Measurements from ENCODE around the gene NRIP1.

NRIP1 gene

DNA sequence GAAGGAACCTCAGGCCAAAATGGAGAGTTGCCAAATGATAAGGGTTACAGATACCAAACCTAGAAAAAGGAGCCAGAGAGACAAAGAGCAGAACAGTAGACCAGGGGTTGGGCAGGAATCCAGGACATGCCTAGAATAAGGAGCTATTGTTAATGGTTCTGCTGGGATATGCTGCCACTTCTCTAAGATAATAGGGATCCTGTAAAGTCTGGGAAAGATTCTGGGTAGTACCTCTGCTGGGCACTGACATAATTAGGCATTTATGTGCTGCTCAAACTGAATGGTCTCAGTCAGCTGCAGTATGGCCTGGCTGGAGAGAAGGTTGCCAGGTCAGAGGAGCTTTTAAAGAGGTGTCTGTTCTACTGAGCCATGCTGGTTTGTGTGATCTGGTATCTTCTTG is 19.9 kb upstream of the NRIP1 start:
- no peak overlapping the region for H3K4me3 ChIP-seq (ENCODE audit: low read length)
- no peak for TF ChIP-seq ZNF274 (IDR thresholded peaks at IDR 0.05; ENCODE audit: low read depth, low read length)

DNA sequence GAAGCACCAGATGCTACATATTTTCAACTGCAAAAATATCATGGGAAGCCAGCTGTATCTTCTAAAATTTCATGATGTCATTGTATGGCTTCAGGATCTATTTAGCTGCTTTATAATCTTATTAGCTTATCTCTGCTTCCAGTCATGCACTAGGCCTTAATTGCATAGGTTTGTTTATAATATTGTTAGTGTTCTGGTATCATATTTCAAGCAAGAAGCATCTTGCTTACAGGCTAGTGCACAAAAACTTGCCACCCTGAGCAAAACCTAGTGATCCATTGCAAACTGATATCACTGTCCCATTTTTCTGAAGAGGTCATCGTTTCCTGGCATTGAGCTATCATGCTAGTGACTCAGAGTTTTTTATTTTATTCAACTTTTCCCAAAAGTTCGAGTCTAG is 15.7 kb upstream of the NRIP1 start:
- no peak overlapping the region for H3K4me3 ChIP-seq (ENCODE audit: low read length)

DNA sequence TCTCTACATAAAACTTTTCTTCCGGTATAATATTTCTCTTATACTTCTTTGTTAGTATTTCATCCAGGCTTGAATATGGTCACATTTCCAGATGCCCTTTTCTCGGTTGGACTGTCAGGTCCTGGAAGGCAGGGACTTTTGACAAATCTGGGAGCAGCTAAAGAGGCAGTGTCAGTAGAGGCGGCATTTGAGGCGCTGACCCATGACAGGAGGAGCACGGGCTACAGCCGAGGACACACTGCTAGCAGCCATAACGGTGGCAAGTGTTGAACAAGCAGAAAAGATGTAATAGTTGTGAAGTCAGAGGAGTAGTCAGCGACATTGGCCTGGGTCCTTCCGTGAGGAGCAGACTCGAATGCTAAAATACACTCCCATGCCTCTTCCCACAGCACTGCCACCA is 14.5 kb upstream of the NRIP1 start:
- H3K4me3 ChIP-seq (ENCODE audit: low read length): no peak overlapping the region
- TF ChIP-seq ZNF274 (IDR thresholded peaks at IDR 0.05; ENCODE audit: low read depth, low read length): no peak

More for the DNA sequence above, 15.7 kb upstream of the NRIP1 start:
- no peak for TF ChIP-seq ZNF274 (IDR thresholded peaks at IDR 0.05; ENCODE audit: low read depth, low read length)

DNA sequence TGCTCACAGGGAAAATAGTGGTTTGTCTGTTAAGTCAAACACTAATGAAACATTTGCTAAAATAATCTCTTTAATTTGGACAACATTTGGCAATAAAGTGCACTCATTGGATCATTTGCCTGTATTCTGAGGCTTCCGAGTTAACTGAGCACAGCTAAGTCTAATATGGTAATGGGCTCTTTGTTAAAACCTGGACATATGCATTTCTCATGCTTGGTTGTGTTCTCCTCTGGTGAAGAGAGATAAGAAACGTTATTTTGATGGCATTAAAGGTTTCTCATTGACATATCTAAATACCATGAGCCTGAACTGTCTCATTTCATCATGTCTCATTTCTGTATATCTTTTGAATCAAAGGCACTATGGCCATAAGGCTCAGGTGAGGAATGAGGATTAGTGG is 13.4 kb upstream of the NRIP1 start:
- no peak for TF ChIP-seq ZNF274 (IDR thresholded peaks at IDR 0.05; ENCODE audit: low read depth, low read length)
- no peak overlapping the region for H3K4me3 ChIP-seq (ENCODE audit: low read length)

DNA sequence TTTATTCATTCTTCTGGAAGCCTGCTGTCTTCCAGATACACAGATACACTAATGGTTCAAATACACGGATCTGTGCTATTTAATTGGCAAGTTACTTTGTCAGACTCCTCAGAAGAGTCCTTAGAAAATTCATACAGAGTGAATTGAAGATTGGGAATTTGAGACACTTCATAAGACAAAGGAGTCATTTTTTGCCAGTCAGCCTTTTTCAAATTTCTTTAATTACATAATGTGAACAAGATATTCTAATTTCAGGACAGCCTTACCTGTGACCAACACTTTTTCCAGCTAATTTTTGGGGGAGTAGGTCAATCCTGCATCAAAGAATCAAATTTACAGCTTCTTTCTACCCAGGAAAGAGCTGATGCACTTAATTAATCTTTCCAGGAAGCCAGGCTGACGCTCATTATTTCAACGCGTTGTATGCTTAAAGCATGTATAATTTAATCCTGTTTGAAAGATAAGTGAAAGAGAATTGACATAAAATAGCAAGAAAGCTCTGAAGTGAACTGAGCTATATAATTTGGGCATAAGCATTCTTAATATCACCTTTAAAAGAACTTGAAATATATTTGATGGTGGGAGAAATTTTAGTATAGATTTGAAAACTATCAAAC is 12.8 kb upstream of the NRIP1 start:
- H3K4me3 ChIP-seq (ENCODE audit: low read length): no peak overlapping the region
- no peak for TF ChIP-seq ZNF274 (IDR thresholded peaks at IDR 0.05; ENCODE audit: low read depth, low read length)

DNA sequence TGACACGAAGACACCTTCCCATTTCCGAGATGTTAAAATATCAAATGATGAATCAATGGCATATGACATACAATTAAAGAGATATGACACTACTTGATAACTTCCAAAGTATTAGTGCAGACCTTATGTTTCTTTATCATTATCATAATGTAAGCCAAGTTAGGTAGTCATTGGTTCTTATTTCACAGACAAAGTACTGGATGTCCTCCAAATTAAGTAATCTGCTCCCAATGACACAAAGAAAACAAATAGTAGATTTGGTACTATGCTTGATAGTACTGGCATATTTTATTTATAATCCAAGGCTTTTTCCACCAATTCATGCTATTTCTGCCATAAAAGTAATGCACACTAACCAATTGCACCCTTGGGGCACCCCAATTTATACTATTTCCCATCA is 11.9 kb upstream of the NRIP1 start:
- no peak for TF ChIP-seq ZNF274 (IDR thresholded peaks at IDR 0.05; ENCODE audit: low read depth, low read length)
- no peak overlapping the region for H3K4me3 ChIP-seq (ENCODE audit: low read length)

DNA sequence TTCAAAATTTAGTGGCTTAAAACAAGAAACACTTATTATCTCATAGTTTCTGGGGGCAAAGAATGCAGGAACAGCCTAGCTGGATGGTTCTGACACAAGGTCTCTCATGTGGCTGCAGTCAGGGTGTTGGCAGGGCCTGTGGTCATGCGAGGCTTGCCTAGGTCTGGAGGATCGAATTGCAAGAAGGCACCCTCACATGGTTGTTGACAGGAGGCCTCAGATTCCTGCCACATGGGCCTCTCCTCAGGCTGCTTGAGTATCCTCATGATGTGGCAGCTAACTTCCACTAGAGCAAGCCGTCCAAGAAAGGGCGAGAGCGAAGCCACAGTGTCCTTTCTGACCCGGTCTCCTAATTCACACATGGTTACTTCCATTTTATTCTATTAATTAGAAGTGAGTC is 6.2 kb upstream of the NRIP1 start:
- TF ChIP-seq ZNF274 (IDR thresholded peaks at IDR 0.05; ENCODE audit: low read depth, low read length): no peak
- no peak overlapping the region for H3K4me3 ChIP-seq (ENCODE audit: low read length)

DNA sequence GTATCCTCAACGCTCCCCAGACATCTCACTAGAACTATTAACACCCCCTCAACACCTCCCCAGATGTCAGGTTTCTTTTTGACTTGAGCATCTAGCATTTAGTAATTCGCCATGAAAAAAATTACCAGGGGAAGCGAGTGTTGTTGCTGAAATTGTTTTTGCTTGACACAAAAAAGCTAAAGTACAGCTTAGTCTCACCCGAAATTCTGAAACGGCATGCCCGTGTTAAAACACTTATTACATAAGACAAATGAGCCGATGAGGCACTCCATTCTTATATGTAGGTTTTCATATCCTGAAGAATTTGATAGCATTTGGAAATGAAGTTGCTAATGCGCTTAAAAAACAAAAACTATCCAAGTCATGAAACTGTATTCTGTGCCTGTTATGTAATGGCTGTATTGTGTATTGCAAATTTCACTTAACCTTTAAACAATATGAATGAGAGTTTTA is 1.3 kb upstream of the NRIP1 start:
- no peak for TF ChIP-seq ZNF274 (IDR thresholded peaks at IDR 0.05; ENCODE audit: low read depth, low read length)
- H3K4me3 ChIP-seq (ENCODE audit: low read length): peak overlapping the region; percentile 98

DNA sequence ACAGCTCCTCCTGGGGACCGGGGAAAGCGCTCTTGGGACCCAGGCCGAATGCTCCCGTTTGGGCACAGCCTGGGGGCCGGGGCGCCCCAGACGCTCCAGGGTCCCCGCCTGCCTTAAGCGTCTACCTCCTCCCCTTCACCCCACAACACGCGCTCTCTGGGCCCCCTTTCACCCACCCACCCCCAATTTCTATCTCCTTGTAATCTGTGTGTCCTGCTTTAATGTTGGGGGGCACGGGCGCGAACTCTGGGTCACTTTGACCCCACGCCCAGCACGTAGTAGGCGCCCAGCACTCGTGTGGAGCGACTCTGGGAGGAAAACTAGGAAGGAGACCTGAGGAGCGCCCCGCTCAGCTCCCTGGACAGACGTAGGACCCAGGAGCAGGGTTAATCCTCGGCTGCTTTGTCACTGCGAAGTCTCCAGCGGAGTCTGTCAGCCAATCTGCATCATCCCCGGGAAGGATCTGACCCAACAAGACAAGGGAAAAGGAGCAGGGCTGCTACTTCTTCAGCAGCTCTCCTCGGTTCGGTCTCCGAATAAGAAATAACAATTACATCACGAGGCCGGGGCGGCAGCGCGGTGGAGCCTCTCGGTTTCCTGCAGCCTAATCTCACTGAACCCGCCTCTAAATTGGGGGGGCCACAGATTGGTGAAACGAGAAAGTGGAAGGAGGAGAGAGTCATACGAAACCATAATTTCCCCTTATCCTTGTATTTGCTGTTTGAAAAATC is 757 bp upstream of the NRIP1 start:
- H3K4me3 ChIP-seq (ENCODE audit: low read length): peak overlapping the region; percentile 98
- no peak for TF ChIP-seq ZNF274 (IDR thresholded peaks at IDR 0.05; ENCODE audit: low read depth, low read length)

DNA sequence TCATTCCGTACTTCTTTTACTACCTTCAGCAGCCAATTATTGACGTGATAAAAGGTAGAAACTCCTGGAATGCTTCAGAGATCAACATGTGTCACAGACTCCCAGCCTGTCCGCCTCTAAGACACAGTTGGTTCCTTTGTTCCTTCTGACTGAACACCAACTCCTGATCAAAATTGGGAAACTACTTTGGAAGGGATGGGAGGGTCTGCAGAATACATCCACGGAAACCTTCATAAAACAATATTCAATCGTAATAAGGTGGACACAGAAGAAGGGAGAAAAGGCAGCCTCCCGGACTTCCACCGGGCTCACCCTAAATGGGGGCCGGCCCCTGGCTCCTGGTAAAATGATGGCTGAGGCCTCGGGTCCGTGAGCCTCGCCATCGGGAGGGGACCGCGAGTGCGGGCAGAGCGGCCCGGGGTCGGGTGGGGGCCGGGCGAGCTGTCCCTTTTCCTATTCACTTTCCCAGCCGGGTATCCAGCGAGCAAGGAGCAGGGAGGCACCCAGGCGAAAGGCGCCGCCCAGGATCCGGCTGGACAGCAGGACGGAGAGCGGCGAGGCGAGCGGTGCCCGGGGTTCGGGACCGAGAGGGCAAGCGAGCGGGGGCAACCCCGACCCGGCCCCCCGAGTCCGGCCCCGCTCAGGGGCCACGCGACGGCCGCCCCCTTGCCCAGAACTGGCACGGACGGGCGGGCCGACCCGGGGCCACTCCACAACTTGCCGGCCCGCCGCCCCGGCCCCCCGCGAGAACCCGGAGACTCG is 805 bp downstream of the NRIP1 start:
- no peak for TF ChIP-seq ZNF274 (IDR thresholded peaks at IDR 0.05; ENCODE audit: low read depth, low read length)
- peak overlapping the region; percentile 98 for H3K4me3 ChIP-seq (ENCODE audit: low read length)

DNA sequence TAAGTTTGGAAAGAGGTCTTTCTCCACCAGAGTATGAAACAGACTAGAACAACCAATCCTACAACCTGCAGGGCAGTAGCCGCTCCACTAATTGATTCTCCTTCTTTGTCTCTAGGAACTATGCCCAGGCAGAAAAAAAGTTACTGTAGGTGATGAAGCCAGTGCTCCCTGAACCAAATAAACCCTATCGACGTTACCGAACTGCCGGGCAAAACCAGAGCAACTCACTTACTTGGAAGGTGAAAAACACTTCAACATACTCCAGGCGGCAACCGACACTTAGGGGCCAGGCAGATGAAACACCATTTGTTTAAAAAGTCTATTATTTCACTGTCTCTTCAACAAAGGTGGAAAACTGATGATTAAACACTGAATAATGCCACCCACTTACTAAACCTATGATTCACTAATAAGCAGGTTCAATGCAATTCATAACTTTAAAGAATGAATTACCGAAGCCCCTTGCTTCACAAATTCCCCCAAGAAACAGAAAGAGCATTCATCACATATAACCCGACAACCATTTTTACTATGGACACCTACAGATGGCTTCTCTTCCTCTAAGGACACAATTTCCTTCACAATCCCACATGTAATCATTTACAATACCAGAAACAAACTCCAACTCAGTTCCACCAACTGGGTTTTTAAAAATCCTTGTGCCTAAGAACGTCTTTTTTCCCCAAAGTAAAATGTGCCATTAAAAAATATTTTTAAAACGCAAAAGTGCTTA is 1.6 kb downstream of the NRIP1 start:
- TF ChIP-seq ZNF274 (IDR thresholded peaks at IDR 0.05; ENCODE audit: low read depth, low read length): no peak
- H3K4me3 ChIP-seq (ENCODE audit: low read length): peak overlapping the region; percentile 98

DNA sequence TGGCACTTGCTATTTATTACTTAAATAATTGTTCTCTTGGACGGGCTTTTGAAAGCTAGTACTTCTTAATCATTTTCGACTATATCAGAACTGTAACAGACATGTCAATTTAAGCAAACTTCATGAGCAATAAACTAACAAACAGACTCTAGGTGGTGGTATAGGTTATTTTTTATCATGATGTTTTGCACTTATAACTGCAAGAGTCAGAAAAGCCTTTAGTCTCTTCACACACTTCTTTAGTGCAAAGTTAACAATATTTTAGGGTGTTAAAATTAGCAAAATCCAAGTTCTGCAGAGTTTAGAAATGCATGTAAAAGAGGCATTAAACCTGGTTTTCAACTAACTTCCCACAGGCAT is 2.2 kb downstream of the NRIP1 start:
- TF ChIP-seq ZNF274 (IDR thresholded peaks at IDR 0.05; ENCODE audit: low read depth, low read length): no peak
- peak overlapping the region; percentile 98; the same call in 1 of the 2 replicates for H3K4me3 ChIP-seq (ENCODE audit: low read length)

DNA sequence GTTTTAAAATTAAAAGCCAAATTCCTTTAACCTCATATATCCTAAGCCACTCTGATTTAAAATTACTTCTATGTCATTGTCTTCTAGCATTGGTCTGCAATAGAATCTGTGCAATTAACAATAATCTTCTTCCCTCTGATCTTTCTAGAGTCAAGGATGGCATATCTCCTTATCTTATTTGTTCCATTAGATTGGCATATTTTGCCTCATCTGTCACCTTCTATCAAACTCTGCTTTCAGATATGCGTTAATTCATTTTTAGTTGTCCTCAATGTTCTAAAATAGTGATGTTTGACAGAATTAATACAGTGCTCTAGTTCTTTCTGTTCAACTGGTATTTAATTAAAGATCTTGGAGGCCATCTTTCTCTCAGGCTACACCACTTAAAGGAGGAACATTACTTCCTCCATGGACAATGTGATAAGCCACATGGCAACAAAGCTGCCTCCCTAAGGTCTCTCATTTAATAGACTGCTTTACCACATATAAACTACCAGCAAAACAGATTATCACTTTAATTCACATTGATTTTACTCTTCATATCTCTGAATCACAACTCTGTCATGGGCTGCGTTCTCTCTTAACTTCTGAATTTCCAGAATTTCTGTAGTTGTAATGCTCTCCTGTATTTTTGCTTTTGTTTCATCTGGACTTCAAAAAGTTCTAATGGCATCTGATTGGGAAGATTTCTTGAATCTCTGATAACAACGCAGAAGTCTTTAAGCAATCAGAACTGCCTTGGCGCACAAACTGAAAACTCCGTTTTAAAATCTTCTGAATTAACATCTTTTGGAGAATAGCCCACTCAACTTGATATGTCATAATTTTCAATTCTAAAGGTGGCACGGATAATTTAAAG is 2.8 kb downstream of the NRIP1 start:
- H3K4me3 ChIP-seq (ENCODE audit: low read length): peak overlapping the region; percentile 98; the same call in 1 of the 2 replicates
- TF ChIP-seq ZNF274 (IDR thresholded peaks at IDR 0.05; ENCODE audit: low read depth, low read length): no peak
